ENCODE measurements around the gene SMYD3.

Gene SMYD3

DNA sequence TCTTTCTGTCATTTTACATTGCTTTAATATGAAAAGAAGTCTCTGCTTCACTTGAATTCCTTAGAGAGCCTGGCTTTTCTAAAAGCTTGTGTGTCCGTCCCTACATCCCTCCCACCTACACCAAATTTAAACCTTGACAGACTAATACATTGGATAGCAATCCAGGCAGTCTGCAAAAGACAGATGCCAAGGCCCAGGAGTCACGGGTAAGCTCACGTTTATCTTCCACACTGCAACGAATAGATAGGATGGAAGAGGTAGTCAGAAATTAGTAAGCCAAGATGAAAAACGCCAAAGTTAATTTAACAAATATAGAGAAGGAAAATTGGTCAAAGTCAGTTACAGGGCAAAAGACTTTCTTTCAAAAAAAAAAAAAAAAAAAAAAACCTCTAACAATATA, 338.1 kb downstream of the SMYD3 start:
- TF ChIP-seq, protein P1, sequence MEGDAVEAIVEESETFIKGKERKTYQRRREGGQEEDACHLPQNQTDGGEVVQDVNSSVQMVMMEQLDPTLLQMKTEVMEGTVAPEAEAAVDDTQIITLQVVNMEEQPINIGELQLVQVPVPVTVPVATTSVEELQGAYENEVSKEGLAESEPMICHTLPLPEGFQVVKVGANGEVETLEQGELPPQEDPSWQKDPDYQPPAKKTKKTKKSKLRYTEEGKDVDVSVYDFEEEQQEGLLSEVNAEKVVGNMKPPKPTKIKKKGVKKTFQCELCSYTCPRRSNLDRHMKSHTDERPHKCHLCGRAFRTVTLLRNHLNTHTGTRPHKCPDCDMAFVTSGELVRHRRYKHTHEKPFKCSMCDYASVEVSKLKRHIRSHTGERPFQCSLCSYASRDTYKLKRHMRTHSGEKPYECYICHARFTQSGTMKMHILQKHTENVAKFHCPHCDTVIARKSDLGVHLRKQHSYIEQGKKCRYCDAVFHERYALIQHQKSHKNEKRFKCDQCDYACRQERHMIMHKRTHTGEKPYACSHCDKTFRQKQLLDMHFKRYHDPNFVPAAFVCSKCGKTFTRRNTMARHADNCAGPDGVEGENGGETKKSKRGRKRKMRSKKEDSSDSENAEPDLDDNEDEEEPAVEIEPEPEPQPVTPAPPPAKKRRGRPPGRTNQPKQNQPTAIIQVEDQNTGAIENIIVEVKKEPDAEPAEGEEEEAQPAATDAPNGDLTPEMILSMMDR (IDR thresholded peaks at IDR 0.05; ENCODE audit: borderline replicate concordance, insufficient read depth, low read depth, low read length) = no peak

DNA sequence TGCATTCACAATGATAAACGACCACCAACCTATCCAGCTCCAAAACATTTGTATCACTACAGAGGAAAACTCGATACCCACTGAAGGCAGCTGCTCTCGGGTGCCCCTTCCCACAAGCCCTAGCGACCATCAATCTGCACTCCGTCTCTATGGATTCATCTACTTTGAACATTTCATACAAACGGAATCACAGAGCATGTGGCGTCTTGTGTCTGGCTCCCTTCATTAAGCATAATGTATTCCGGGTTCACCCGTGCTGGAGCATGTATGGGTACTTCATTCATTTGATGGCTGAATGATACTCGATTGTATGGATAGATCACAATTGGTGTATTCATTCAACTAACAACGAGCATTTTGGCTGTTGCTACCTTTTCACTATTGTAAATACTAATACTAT, 340.2 kb downstream of the SMYD3 start:
- TF ChIP-seq, protein P1 (IDR thresholded peaks at IDR 0.05; ENCODE audit: borderline replicate concordance, insufficient read depth, low read depth, low read length) = no peak
- no peak overlapping the region for H3K4me3 ChIP-seq (ENCODE audit: low read depth, low read length)

More for the DNA sequence above, 338.1 kb downstream of the SMYD3 start:
- H3K4me3 ChIP-seq (ENCODE audit: low read depth, low read length) = no peak overlapping the region

DNA sequence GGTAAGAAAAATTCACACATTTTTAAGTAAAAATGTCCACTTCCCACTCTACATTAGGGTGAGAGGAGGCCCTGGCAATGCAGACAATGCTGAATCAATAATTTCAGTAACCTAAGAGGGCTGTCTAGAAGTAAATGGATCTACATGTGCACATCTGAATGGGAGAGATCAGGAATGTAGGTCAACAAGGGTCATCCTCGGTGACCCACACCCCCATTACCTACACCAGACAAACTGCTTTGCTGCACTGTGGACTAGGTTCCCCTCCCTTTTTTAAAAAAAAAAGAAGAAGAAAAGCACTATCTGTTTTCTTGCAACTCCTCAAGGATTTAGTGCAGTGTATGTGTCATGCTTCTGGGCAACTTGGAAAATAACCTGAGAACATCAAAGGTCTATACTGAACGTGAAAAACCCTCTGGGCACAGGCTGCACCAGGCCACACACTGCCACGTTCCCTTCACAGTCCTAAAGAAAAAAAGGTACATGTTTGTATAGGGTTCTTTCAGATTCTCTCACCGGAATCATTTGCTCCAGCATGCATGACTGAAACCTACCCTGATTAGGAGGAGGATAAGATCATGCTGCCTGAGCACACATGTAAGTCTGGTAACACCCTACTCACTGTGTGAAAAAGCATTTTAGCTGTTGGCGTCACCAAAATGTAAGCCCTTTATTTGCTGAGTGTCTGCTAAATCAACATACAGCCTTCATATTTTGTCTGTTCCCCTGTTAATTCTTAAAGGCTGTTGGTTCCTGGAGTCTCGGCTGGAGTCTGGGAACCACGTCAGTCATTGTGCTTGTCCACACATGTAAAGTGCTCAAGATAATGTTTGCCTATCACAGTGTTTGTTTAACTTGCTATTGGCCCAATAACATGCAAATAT, 341.0 kb downstream of the SMYD3 start:
- TF ChIP-seq, protein P1 (IDR thresholded peaks at IDR 0.05; ENCODE audit: borderline replicate concordance, insufficient read depth, low read depth, low read length) = no peak

DNA sequence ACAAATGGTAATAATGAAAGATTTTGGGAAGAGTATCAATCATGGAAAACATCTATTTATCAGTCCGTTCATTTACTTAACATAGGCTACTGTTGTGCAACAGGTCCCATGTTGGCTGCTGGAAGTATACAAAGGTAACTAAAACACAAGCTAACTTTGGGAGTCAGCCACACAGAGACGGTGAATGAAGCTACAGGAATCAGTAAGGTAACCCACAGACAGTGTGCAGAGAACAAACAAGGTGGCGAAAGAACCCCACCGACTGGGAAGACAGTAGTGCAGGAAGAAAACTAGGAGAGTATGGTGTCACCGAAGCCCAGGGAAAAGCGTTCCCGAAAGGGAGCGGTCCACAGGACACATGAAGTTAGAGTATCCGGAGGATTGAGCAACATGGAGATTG, 342.3 kb downstream of the SMYD3 start:
- no peak overlapping the region for H3K4me3 ChIP-seq (ENCODE audit: low read depth, low read length)
- TF ChIP-seq, protein P1 (IDR thresholded peaks at IDR 0.05; ENCODE audit: borderline replicate concordance, insufficient read depth, low read depth, low read length) = no peak

More for the DNA sequence above, 341.0 kb downstream of the SMYD3 start:
- H3K4me3 ChIP-seq (ENCODE audit: low read depth, low read length) = no peak overlapping the region

DNA sequence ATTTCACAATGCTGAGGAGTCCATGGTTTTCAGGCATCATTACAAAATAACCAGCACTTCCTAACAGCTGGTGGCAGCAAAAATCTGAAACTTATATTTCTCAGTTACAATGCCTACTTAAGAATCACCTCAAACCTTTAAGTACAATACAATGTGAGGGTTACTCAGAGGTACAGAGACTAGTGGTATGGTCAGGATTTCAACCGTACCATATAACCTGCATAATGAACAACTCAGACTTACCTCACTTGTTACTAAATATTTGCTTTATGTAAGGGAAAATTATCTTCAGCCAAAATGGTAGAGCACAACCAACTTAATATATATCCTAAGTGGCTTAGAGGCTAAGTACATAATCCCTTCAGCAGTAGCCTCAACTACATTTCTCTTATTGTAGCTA, 344.5 kb downstream of the SMYD3 start:
- no peak overlapping the region for H3K4me3 ChIP-seq (ENCODE audit: low read depth, low read length)
- TF ChIP-seq, protein P1 (IDR thresholded peaks at IDR 0.05; ENCODE audit: borderline replicate concordance, insufficient read depth, low read depth, low read length) = no peak

DNA sequence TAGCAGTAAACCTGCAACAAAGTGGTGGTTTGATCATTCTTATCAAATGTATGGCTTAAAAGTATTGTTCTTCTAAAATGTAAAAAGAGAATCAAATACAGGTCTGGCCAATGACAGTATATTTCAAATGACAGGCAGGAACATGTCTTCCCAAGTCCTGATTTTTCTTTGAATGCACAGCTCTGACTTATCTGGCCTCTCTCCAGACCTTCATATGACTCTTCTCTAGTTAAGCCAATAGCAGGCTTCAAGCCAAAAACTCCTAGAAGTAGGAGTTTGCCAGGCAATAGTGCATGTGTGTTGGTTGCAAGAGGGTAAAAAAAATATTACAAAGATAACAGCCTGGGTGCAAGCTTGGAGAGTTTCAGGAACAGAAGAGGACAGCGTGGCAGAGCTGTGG, 345.5 kb downstream of the SMYD3 start:
- TF ChIP-seq, protein P1 (IDR thresholded peaks at IDR 0.05; ENCODE audit: borderline replicate concordance, insufficient read depth, low read depth, low read length) = no peak
- no peak overlapping the region for H3K4me3 ChIP-seq (ENCODE audit: low read depth, low read length)

DNA sequence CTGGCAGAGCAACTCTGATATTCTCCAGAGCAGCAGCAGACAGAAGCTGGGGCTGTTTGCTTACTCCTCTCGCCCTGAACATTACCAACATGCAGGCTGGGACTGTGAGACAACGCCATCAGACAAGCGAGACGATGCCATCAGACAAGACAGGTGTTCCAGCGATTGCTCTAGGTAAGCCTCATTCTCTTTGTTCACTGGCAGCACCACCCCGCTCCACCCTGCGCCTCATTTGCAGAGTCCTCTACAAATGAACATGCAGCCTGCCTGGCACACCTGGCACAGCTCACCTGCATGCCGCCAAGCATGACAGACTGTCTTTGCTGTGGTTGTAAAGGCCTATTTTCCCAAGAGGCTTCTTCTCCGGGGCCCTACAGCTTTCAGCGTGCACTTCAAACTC, 346.2 kb downstream of the SMYD3 start:
- H3K4me3 ChIP-seq (ENCODE audit: low read depth, low read length) = no peak overlapping the region
- TF ChIP-seq, protein P1 (IDR thresholded peaks at IDR 0.05; ENCODE audit: borderline replicate concordance, insufficient read depth, low read depth, low read length) = no peak
